AG04450 (cell line): ENCODE results near the gene FCER1G. TPM values are rescaled to one million over a fixed set of nuclear protein-coding genes. Genes with fewer than 3 reads are reported as not detected.
"Not testable (repeated sequence)": the region's sequence is repeated elsewhere in the genome, so short reads cannot be mapped to it uniquely, and the experiment has no call there.

Experiments
- CTCF ChIA-PET: fragments of 300-600, 350-600 bp; formaldehyde crosslinking; extraction: SDS; loops from one replicate; lab custom pipeline; 2022; ENCODE audit warnings: antibody characterized with exemption, inconsistent platforms; lab: Charles Lee
- POLR2A ChIA-PET: fragments of 350-600 bp; formaldehyde crosslinking; extraction: SDS; loops from one replicate; lab custom pipeline; 2021; ENCODE audit warnings: antibody characterized with exemption, inconsistent platforms; lab: Yijun Ruan, JAX
- DNase-seq: peaks from one replicate; pipeline ENCODE4 v3.0.0-alpha.2; 2011; ENCODE audit warnings: low read depth, low spot score
- H3K27ac ChIP-seq: one replicate; pipeline ENCODE4 v1.5.1; 2012; ENCODE audit warnings: low read depth, low read length, control low read depth
- H3K27me3 ChIP-seq: one replicate; pipeline ENCODE4 v1.6.0; 2012; ENCODE audit warnings: low read length; ENCODE audit not compliant: control insufficient read depth, insufficient read depth
- H3K4me3 ChIP-seq: 2 replicates; pipeline ENCODE4 v1.5.1; 2011; ENCODE audit warnings: mild to moderate bottlenecking, low read depth, low read length, control low read depth
- H3K9me3 ChIP-seq: 2 replicates; pipeline ENCODE4 v1.5.1; 2012; ENCODE audit warnings: low read length; ENCODE audit not compliant: control insufficient read depth, insufficient read depth
- polyA plus RNA-seq: library from polyadenylated mRNA; depleted of rRNA; stranded (reverse); fragments of >200 nt; gene quantifications from 2 replicates; pipeline ENCODE4 v1.2.3, GENCODE V29; 2011
- TF ChIP-seq, protein P1 (sequence below): IDR thresholded peaks from 2 replicates; pipeline ENCODE4 v1.5.1; 2011; ENCODE audit warnings: low read depth, low read length, control low read depth, inconsistent platforms

Gene FCER1G
- polyA plus RNA-seq, 1 experiment = 0.66 TPM

DNA sequence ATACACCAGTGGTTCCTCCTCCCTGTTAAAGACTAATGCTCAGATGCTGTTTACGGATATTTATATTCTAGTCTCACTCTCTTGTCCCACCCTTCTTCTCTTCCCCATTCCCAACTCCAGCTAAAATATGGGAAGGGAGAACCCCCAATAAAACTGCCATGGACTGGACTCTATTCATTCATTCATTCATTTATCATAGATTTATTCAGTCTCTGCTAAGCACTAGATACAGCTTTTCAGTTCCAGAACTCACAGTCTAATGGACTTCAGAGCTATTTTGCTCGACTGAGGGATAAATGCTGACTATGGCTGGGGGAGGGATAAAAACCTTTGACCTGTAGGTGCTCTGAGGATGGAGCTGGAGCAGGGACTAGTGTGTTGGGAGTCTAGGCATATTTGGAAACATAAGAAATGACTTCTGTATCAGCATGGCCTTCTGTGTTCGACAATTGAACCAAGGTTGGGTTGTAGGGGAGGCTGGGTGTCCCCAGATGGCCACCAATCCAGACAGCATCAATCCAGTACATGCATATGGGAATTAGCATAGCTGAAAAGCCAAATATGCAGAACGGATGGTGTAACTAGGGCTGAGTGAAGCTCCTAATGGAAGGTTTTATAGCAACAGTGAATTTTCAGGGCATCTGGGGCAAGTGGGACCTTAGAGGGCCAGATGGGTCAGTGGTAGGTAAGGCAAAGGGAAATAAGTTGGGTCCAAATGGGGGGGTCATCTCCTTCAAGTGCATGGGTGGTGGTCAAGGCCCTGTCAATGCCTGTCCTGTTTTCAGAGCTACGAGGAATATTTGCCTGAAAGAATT, 4.2 kb downstream of the FCER1G start:
- ChIA-PET CTCF (interaction anchor here (0.9 to 1.9 kb wide), 7 partner anchors 9 to 155 kb away, joined by 3 to 13 read pairs (median 3); no protein-coding TSS in a partner anchor), POLR2A (interaction anchor here (1.7 kb wide), 1 partner anchor 17 kb away, joined by 4 read pairs; the partner anchor contains the start of gene NDUFS2)

DNA sequence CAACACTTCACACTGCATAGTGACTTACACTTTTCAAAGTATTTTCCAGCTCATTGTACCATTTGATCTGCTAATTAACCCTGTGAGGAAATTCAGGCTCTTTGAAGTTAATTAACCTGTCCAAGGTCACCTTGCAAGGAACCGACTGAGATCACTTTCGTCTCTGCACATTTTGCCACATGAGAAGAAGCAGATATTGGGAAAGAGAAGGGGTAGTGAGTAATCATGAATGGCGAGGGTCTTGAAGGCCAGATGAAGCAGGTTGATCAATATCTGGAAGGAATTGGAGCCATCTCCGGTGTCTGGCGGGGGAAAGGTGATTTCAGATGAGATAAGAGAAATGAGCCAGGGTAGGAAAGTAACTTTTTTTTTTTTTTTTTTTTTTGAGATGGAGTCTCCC, 4.9 kb downstream of the FCER1G start:
- no peak for DNase-seq
- no peak overlapping the region for H3K27ac ChIP-seq
- no peak overlapping the region for H3K4me3 ChIP-seq
- ChIA-PET CTCF (interaction anchor here (0.9 to 2.1 kb wide), 8 partner anchors 9 to 163 kb away, joined by 3 to 13 read pairs (median 4); no protein-coding TSS in a partner anchor), POLR2A (interaction anchor here (1.7 kb wide), 1 partner anchor 18 kb away, joined by 4 read pairs; the partner anchor contains the start of gene NDUFS2)
- H3K9me3 ChIP-seq = no peaks in the 10 kb centered on the region
- no peaks in the 10 kb centered on the region for H3K27me3 ChIP-seq
- TF ChIP-seq, protein P1, sequence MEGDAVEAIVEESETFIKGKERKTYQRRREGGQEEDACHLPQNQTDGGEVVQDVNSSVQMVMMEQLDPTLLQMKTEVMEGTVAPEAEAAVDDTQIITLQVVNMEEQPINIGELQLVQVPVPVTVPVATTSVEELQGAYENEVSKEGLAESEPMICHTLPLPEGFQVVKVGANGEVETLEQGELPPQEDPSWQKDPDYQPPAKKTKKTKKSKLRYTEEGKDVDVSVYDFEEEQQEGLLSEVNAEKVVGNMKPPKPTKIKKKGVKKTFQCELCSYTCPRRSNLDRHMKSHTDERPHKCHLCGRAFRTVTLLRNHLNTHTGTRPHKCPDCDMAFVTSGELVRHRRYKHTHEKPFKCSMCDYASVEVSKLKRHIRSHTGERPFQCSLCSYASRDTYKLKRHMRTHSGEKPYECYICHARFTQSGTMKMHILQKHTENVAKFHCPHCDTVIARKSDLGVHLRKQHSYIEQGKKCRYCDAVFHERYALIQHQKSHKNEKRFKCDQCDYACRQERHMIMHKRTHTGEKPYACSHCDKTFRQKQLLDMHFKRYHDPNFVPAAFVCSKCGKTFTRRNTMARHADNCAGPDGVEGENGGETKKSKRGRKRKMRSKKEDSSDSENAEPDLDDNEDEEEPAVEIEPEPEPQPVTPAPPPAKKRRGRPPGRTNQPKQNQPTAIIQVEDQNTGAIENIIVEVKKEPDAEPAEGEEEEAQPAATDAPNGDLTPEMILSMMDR = no peak

More for the DNA sequence above, 4.2 kb downstream of the FCER1G start:
- Histone ChIP-seq H3K9me3 (no peaks in the 10 kb centered on the region), H3K4me3 (no peak overlapping the region), H3K27ac (no peak overlapping the region), H3K27me3 (no peaks in the 10 kb centered on the region)
- TF ChIP-seq, protein P1 = no peak
- DNase-seq = no peak

DNA sequence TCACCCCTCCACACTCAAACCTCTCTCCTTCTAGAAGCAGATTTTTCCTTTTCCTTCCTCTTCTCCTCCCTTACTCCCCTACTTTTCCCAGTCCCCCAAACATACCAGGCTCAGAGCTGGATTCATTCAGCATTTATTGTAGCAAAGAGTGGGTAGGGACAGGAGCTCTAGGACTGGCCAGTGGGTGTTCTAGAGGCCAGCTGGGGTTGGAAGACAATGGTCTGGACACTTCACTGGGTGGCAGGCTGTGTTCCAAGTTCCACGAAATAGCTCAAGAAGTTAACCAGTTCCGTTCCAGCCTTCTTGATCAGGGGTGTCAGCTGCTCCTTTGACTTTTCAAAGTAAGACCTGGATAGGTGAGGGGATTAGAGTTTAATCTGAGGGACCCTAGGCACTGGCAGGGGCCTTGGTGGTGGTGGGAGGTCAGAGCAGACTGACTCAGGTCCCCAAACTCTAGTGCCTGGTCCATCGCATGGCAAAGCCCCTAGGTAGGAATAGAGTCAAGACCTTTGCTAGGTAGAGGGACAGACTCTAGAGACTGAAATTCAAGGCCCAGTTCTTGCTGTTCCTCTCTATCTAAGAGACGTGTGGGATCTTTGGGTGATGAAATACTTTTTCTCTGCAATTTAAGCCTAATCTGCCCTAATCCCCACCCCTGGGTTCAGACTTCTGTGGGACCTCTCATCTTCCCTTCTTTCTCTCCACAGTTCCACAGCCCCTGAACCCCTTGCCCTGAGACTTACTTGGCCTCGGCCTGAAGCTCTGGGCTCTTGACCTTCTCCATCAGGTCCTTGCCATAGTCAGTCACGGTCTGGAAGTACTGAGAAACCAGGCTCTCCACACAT, 7.3 kb downstream of the FCER1G start:
- Histone ChIP-seq H3K27ac (no peak overlapping the region), H3K27me3 (no peaks in the 10 kb centered on the region), H3K4me3 (no peak overlapping the region), H3K9me3 (no peaks in the 10 kb centered on the region)
- TF ChIP-seq, protein P1 = no peak
- ChIA-PET CTCF (interaction anchor here (0.5 to 8.9 kb wide), 4 partner anchors 11 to 160 kb away, joined by 3 to 126 read pairs (median 10); no protein-coding TSS in a partner anchor), POLR2A (no interaction called here)
- no peak for DNase-seq

DNA sequence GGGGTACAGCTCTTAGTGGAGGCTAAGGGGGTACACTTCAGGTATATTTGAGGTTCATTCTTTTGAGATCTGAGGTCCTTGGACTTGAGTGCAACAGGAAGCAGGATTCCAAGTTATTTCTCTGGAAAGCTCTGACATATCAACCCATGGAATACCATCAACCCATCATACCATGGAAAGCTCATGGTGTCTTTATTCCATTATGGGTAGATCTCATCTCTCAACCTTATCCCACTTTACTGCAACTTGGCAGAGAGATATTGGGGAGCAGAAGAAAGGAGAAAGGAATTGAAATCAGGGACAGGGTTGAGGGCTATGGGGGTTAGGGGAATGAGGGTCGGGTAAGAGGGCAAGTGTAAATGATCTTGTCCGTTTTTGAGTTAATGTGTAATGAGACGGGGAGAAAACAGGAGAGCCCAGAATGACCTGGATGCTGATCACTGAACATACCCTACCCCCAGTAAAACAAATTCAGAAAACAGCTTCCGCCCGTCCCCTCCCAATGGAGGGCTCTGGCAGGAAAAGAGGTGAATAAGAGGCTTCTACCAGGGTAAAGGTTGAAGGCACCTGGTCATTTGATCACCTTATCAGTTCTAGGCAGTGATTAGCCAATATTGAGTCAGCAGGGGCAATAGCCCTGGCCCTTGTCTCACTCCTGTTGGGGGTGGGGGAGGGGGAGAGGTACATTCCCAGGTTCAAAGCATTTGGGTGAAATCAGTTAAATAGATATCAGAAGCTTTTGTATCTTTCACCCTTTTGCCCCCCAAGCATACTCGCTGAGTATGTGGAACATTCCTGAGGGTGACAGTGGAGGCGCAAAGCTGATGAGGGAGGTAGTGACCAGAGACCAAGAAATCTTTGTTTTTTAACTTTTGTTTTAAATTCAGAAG, 9.0 kb downstream of the FCER1G start:
- ChIA-PET POLR2A (no interaction called here), CTCF (interaction anchor here (0.9 to 8.9 kb wide), 11 partner anchors 8 to 158 kb away, joined by 4 to 126 read pairs (median 29); partner anchors contain the start of genes ADAMTS4, FCER1G, NDUFS2 and PPOX)
- no peak for DNase-seq
- TF ChIP-seq, protein P1 = no peak
- H3K27me3 ChIP-seq = no peaks in the 10 kb centered on the region
- H3K4me3 ChIP-seq = no peak overlapping the region
- H3K27ac ChIP-seq = no peak overlapping the region
- H3K9me3 ChIP-seq = no peaks in the 10 kb centered on the region

DNA sequence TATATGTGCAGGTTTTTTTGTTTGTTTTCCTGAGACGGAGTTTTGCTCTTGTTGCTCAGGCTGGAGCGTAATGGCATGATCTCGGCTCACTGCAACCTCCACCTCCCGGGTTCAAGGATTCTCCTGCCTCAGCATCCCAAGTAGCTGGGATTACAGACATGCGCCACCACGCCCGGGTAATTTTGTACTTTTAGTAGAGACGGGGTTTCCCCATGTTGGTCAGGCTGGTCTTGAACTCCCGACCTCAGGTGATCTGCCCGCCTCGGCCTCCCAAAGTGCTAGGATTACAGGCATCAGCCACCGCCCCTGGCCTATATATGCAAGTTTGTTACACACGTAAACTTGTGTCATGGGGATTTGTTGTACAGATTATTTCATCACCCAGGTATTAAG, 9.6 kb downstream of the FCER1G start:
- POLR2A ChIA-PET = not testable (repeated sequence)
- CTCF ChIA-PET = interaction anchor here (0.9 to 8.9 kb wide), 11 partner anchors 8 to 157 kb away, joined by 5 to 126 read pairs (median 29); partner anchors contain the start of genes ADAMTS4, FCER1G and NDUFS2

More for the DNA sequence above, 9.6 kb downstream of the FCER1G start:
- not testable (repeated sequence) for H3K27me3 ChIP-seq, H3K9me3 ChIP-seq, H3K4me3 ChIP-seq, H3K27ac ChIP-seq, DNase-seq
